Muscle of leg (tissue), 16 donors: ENCODE results near the gene FBXL4. TPM values are rescaled to one million over a fixed set of nuclear protein-coding genes. Genes with fewer than 3 reads are reported as not detected.

Source experiments
- DNase-seq: peaks from one replicate; pipeline ENCODE4 v3.0.0; 2013
- H3K27ac ChIP-seq: one replicate; pipeline ENCODE4 v1.5.1; 2013; ENCODE audit warnings: mild to moderate bottlenecking, low read length, control low read depth
- H3K27me3 ChIP-seq: one replicate; pipeline ENCODE4 v1.6.1; 2013; ENCODE audit warnings: low read length; ENCODE audit not compliant: control insufficient read depth, insufficient read depth
- H3K36me3 ChIP-seq: one replicate; pipeline ENCODE4 v1.6.1; 2013; ENCODE audit warnings: low read length; ENCODE audit not compliant: control insufficient read depth, insufficient read depth
- H3K4me1 ChIP-seq: one replicate; pipeline ENCODE4 v1.6.1; 2013; ENCODE audit warnings: low read length; ENCODE audit not compliant: control insufficient read depth, insufficient read depth
- H3K4me3 ChIP-seq: one replicate; pipeline ENCODE4 v1.5.1; 2013; ENCODE audit warnings: low read length, control low read depth
- H3K9me3 ChIP-seq: replicated peaks from 2 replicates; pipeline ENCODE4 v1.6.1; 2013; ENCODE audit warnings: low read depth, low read length; ENCODE audit not compliant: control insufficient read depth
- WGBS: methylation state at CpG from one replicate; pipeline ENCODE4 v1.1.5; 2013; ENCODE audit warnings: missing lambda C conversion rate; ENCODE audit not compliant: insufficient coverage; 5-methylcytosine and 5-hydroxymethylcytosine counted together
- long read RNA-seq, 11 donors: transcript quantifications; one replicate each; lab custom pipeline, GENCODE V29; 2026
- polyA plus RNA-seq, 8 donors: library from polyadenylated mRNA; unstranded; fragments of 120-200 nt; gene quantifications; one replicate each; pipeline versions ENCODE4 v1.2.1 to v1.2.3, GENCODE V29; 2013; ENCODE audit warnings: inconsistent platforms in 1 of 8, low replicate concordance in 1 of 8; ENCODE audit not compliant: insufficient read length in 8 of 8, insufficient read depth in 1 of 8
- total RNA-seq: library from RNA; stranded (reverse); fragments of 120-200 nt; gene quantifications from one replicate; pipeline ENCODE4 v1.2.4, GENCODE V29; 2013

FBXL4 gene
- total RNA-seq: 10.8 TPM
- 1 to 10 TPM; 5.0 to 8.7 (median 7.1) TPM for polyA plus RNA-seq
- long read RNA-seq, donor 1: 0 reads
- long read RNA-seq, donor 2: 0 reads
- long read RNA-seq, donor 3, full-length matches to known transcripts: 3 of 3 reads
- long read RNA-seq, donor 3, partial matches to known transcripts: 0 of 3 reads
- long read RNA-seq, donor 3, other reads (novel, unspliced or antisense): 0 of 3 reads
- long read RNA-seq, donor 4, partial matches to known transcripts: 0 of 1 reads
- long read RNA-seq, donor 4, other reads (novel, unspliced or antisense): 0 of 1 reads
- long read RNA-seq, donor 5: 0 reads
- long read RNA-seq, donor 6: 0 reads
- long read RNA-seq, donor 7, partial matches to known transcripts: 0 of 1 reads
- long read RNA-seq, donor 7, other reads (novel, unspliced or antisense): 0 of 1 reads
- long read RNA-seq, donor 8, full-length matches to known transcripts: 2 of 2 reads
- long read RNA-seq, donor 8, partial matches to known transcripts: 0 of 2 reads
- long read RNA-seq, donor 8, other reads (novel, unspliced or antisense): 0 of 2 reads
- long read RNA-seq, donor 9, full-length matches to known transcripts: 2 of 2 reads
- long read RNA-seq, donor 9, partial matches to known transcripts: 0 of 2 reads
- long read RNA-seq, donor 9, other reads (novel, unspliced or antisense): 0 of 2 reads
- long read RNA-seq, donor 10: 0 reads
- long read RNA-seq, donor 11: 0 reads

DNA sequence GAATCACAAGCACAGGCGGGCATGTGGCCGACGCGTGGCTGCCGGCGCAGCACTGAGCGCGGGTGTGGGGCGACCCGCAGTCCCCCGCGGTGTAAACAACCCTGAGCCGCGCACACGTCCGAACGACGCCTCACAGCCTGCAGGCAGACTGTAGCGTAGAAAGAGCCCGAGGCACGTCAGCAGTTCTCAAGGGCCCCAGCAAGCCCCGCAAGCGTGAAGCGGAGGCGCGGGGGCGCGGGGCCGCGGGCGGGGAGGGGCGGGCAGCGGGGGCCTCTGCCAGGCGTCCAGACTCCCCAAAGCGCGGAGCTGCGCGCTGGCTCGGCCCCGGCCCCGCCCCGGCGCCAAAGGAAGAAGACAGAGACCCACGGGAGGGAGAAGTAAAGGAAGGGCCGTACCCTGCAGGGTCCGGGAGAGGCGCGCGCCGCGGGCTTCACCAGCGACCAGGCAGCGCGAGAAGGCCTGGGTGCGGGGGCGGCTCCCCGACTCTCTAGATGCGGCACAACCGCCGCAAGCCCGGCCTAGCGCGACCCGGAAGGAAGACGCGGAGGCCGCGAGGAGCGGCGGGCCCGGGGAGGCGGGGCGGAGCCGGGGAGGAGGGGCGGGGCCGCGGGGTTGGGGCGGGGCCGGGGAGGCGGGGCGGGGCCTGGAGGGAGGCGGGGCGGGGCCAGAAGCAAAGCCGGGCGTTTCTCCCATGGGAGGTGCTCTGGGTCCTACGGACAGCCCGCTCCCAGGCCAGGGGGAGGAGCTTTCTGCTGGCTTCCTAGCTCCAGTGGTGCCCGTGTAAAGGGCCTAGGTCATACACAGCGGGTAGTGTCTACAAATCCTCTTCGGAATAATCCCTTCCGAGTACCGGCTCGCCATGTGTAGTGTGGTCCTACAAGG is at the start of gene FBXL4:
Gene FBXL4, minus strand, starts transcription at position 536 of the 882 bp plus-strand sequence. CDS start 20,958 bp downstream, outside the sequence.
- no peaks in the 10 kb centered on the region for H3K9me3 ChIP-seq
- peak within 1 kb of the TSS; percentile 83 for H3K27ac ChIP-seq
- H3K27me3 ChIP-seq: no peaks in the 10 kb centered on the region
- peak within 1 kb of the TSS; percentile 83 for H3K4me3 ChIP-seq
- DNase-seq: peak; percentile 81
- peaks cover 5% of the 10 kb centered on the region for H3K4me1 ChIP-seq
- under 1% methylated on average over 57 of the region's 93 CpGs for WGBS
- no peaks in the 10 kb centered on the region for H3K36me3 ChIP-seq

DNA sequence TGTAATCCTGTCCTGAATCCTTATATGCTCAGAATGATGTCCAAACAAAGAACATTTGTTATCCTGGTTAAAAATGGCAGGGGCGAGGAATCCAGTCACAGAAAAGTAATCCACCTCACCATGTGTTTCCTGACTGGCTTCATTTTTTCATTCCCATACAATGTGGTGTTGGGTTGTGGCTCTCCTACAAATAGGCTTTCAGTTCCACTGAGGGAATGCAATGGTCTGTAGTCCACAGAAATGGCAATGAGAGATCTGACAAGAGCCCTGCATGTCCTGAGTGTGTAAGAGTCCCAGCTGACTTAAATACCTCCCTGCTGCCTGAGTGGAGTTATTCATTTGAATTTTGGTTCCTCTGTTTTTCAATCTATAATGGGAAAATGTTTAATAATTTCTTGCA is 47.4 kb upstream of the FBXL4 start:
- no CpG with 5 or more reads among the region's 1 CpG for WGBS
- no peaks in the 10 kb centered on the region for H3K9me3 ChIP-seq
- no peaks in the 10 kb centered on the region for H3K4me1 ChIP-seq
- H3K27ac ChIP-seq: no peak overlapping the region
- no peak overlapping the region for H3K4me3 ChIP-seq
- H3K27me3 ChIP-seq: no peaks in the 10 kb centered on the region
- no peaks in the 10 kb centered on the region for H3K36me3 ChIP-seq
- DNase-seq: no peak

- WGBS: no CpG with 5 or more reads among the region's 1 CpG
- no peaks in the 10 kb centered on the region for H3K4me1 ChIP-seq
- no peak overlapping the region for H3K27ac ChIP-seq
- no peaks in the 10 kb centered on the region for H3K27me3 ChIP-seq
- H3K9me3 ChIP-seq: no peaks in the 10 kb centered on the region
- H3K36me3 ChIP-seq: no peaks in the 10 kb centered on the region
- no peak for DNase-seq
- H3K4me3 ChIP-seq: no peak overlapping the region
These were observed 44.8 kb upstream of the FBXL4 start for GRCh38 chr6:98992535-98992934.

- Histone ChIP-seq H3K36me3 (no peaks in the 10 kb centered on the region), H3K4me1 (no peaks in the 10 kb centered on the region), H3K4me3 (no peak overlapping the region), H3K27me3 (no peaks in the 10 kb centered on the region), H3K9me3 (no peaks in the 10 kb centered on the region), H3K27ac (no peak overlapping the region)
- DNase-seq: no peak
- no CpG with 5 or more reads among the region's 1 CpG for WGBS
These were observed 38.4 kb upstream of the FBXL4 start for GRCh38 chr6:98986071-98986615.

- Histone ChIP-seq H3K36me3 (no peaks in the 10 kb centered on the region), H3K4me1 (no peaks in the 10 kb centered on the region), H3K27ac (no peak overlapping the region), H3K27me3 (no peaks in the 10 kb centered on the region), H3K9me3 (no peaks in the 10 kb centered on the region), H3K4me3 (no peak overlapping the region)
- no peak for DNase-seq
- no CpG with 5 or more reads among the region's 1 CpG for WGBS
These were observed 37.6 kb upstream of the FBXL4 start for GRCh38 chr6:98985391-98985790.

DNA sequence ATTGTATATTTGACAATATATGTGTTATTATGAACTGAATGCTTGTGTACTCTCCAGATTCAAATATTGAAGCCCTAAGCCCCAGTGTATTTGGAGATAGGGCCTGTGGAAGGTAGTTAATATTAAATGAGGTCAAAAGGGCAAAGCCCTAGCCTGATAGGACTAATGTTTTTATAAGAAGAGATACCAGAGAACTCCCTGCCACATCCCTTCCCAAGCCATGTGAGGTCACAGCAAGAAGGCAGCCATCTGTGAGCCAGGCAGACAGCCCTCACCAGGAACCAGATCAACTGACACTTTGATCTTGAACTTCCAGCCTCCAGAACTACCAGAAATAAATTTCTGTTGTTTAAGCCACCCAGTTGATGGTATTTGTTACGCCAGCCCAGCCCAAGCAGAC is 36.4 kb upstream of the FBXL4 start:
- no peak overlapping the region for H3K27ac ChIP-seq
- no CpG with 5 or more reads among the region's 1 CpG for WGBS
- no peak for DNase-seq
- no peaks in the 10 kb centered on the region for H3K27me3 ChIP-seq
- H3K4me3 ChIP-seq: no peak overlapping the region
- H3K36me3 ChIP-seq: no peaks in the 10 kb centered on the region
- no peaks in the 10 kb centered on the region for H3K9me3 ChIP-seq
- H3K4me1 ChIP-seq: no peaks in the 10 kb centered on the region

- no peaks in the 10 kb centered on the region for H3K9me3 ChIP-seq
- H3K4me1 ChIP-seq: no peaks in the 10 kb centered on the region
- DNase-seq: no peak
- no peaks in the 10 kb centered on the region for H3K36me3 ChIP-seq
- H3K27me3 ChIP-seq: no peaks in the 10 kb centered on the region
- no peak overlapping the region for H3K27ac ChIP-seq
- H3K4me3 ChIP-seq: no peak overlapping the region
- WGBS: no CpG with 5 or more reads among the region's 1 CpG
These were observed 33.7 kb upstream of the FBXL4 start for GRCh38 chr6:98981473-98981872.

GRCh38 chr6:98980819-98981218 is 33.1 kb upstream of the FBXL4 start:
- 79% methylated on average over 2 of the region's 2 CpGs for WGBS

GRCh38 chr6:98977671-98978292 is 30.0 kb upstream of the FBXL4 start:
- DNase-seq: no peak
- no peaks in the 10 kb centered on the region for H3K9me3 ChIP-seq
- H3K36me3 ChIP-seq: no peaks in the 10 kb centered on the region
- H3K4me1 ChIP-seq: no peaks in the 10 kb centered on the region
- WGBS: no CpG with 5 or more reads among the region's 2 CpGs
- H3K27me3 ChIP-seq: no peaks in the 10 kb centered on the region
- no peak overlapping the region for H3K4me3 ChIP-seq
- no peak overlapping the region for H3K27ac ChIP-seq

More at GRCh38 chr6:98980819-98981218, 33.1 kb upstream of the FBXL4 start:
- Histone ChIP-seq H3K27ac (no peak overlapping the region), H3K4me1 (no peaks in the 10 kb centered on the region), H3K27me3 (no peaks in the 10 kb centered on the region), H3K9me3 (no peaks in the 10 kb centered on the region), H3K4me3 (no peak overlapping the region), H3K36me3 (no peaks in the 10 kb centered on the region)
- DNase-seq: no peak
